ENCODE results near the gene POTEJ. TPM values are rescaled to one million over a fixed set of nuclear protein-coding genes. Genes with fewer than 3 reads are reported as not detected.
"Not testable (repeated sequence)": the region's sequence is repeated elsewhere in the genome, so short reads cannot be mapped to it uniquely, and the experiment has no call there.

The POTEJ gene
- total RNA-seq, 2 experiments from 2014 or later, result not detected

- H3K36me3 Mint-ChIP-seq (ENCODE audit: low read depth); POLR2A ChIA-PET; H3K27ac Mint-ChIP-seq; H3K4me1 Mint-ChIP-seq; CTCF ChIA-PET; H3K4me3 Mint-ChIP-seq; H3K27me3 Mint-ChIP-seq; DNase-seq; H3K9me3 Mint-ChIP-seq: not testable (repeated sequence)
These were observed 30.4 kb downstream of the POTEJ start for GRCh38 chr2:130641688-130642087.

- DNase-seq; H3K27me3 Mint-ChIP-seq; CTCF ChIA-PET; H3K9me3 Mint-ChIP-seq; H3K27ac Mint-ChIP-seq; H3K36me3 Mint-ChIP-seq (ENCODE audit: low read depth); H3K4me1 Mint-ChIP-seq; H3K4me3 Mint-ChIP-seq; POLR2A ChIA-PET: not testable (repeated sequence)
These were observed 38.0 kb downstream of the POTEJ start for GRCh38 chr2:130649285-130649684.

GRCh38 chr2:130664506-130664905 lies 53.3 kb downstream of the POTEJ start:
- H3K36me3 Mint-ChIP-seq (ENCODE audit: low read depth); H3K9me3 Mint-ChIP-seq; CTCF ChIA-PET; H3K4me3 Mint-ChIP-seq; H3K27ac Mint-ChIP-seq; H3K27me3 Mint-ChIP-seq; POLR2A ChIA-PET; DNase-seq; H3K4me1 Mint-ChIP-seq: not testable (repeated sequence)

GRCh38 chr2:130665596-130665995 lies 54.4 kb downstream of the POTEJ start:
- H3K27ac Mint-ChIP-seq; DNase-seq; H3K36me3 Mint-ChIP-seq (ENCODE audit: low read depth); CTCF ChIA-PET; POLR2A ChIA-PET; H3K9me3 Mint-ChIP-seq; H3K4me1 Mint-ChIP-seq; H3K4me3 Mint-ChIP-seq; H3K27me3 Mint-ChIP-seq: not testable (repeated sequence)

GRCh38 chr2:130667516-130667915 lies 56.3 kb downstream of the POTEJ start:
- POLR2A ChIA-PET; H3K9me3 Mint-ChIP-seq; H3K4me3 Mint-ChIP-seq; H3K36me3 Mint-ChIP-seq (ENCODE audit: low read depth); H3K27me3 Mint-ChIP-seq; H3K27ac Mint-ChIP-seq; DNase-seq; CTCF ChIA-PET; H3K4me1 Mint-ChIP-seq: not testable (repeated sequence)

GRCh38 chr2:130670026-130670745 lies 58.9 kb downstream of the POTEJ start:
- H3K4me3 Mint-ChIP-seq; POLR2A ChIA-PET; CTCF ChIA-PET; H3K9me3 Mint-ChIP-seq; DNase-seq; H3K36me3 Mint-ChIP-seq (ENCODE audit: low read depth); H3K4me1 Mint-ChIP-seq; H3K27me3 Mint-ChIP-seq; H3K27ac Mint-ChIP-seq: not testable (repeated sequence)

- H3K4me1 Mint-ChIP-seq; H3K27ac Mint-ChIP-seq; H3K27me3 Mint-ChIP-seq; H3K4me3 Mint-ChIP-seq; CTCF ChIA-PET; DNase-seq; POLR2A ChIA-PET; H3K9me3 Mint-ChIP-seq; H3K36me3 Mint-ChIP-seq (ENCODE audit: low read depth): not testable (repeated sequence)
These were observed 81.0 kb downstream of the POTEJ start for GRCh38 chr2:130692041-130692770.

- H3K9me3 Mint-ChIP-seq; H3K4me1 Mint-ChIP-seq; H3K36me3 Mint-ChIP-seq (ENCODE audit: low read depth); H3K27ac Mint-ChIP-seq; CTCF ChIA-PET; H3K4me3 Mint-ChIP-seq; DNase-seq; POLR2A ChIA-PET; H3K27me3 Mint-ChIP-seq: not testable (repeated sequence)
These were observed 82.2 kb downstream of the POTEJ start for GRCh38 chr2:130693474-130693873.

GRCh38 chr2:130703250-130703649 lies 92.0 kb downstream of the POTEJ start:
- H3K27ac Mint-ChIP-seq, H3K9me3 Mint-ChIP-seq: not testable (repeated sequence)

More at GRCh38 chr2:130703250-130703649, 92.0 kb downstream of the POTEJ start:
- H3K4me1 Mint-ChIP-seq; H3K36me3 Mint-ChIP-seq (ENCODE audit: low read depth); H3K27me3 Mint-ChIP-seq; H3K4me3 Mint-ChIP-seq; POLR2A ChIA-PET; DNase-seq; CTCF ChIA-PET: not testable (repeated sequence)

Other genes starting within 250 kb of the POTEJ start
- gene POTEI, start 102.1 kb upstream of the POTEJ start, total RNA-seq, result not detected
- not detected for gene CFC1B, start 90.2 kb upstream of the POTEJ start, total RNA-seq
- gene CFC1, start 11.9 kb upstream of the POTEJ start, total RNA-seq, result not detected
- not detected for gene GPR148, start 117.6 kb downstream of the POTEJ start, total RNA-seq
- not detected for gene AMER3, start 144.1 kb downstream of the POTEJ start, total RNA-seq
- under 1 TPM; 0.40 to 0.47 TPM for gene ARHGEF4, start 225.5 kb downstream of the POTEJ start, total RNA-seq